Fibroblast of villous mesenchyme (primary cell): ENCODE data around the gene ZNF865. TPM values are rescaled to one million over a fixed set of nuclear protein-coding genes. Genes with fewer than 3 reads are reported as not detected.

Source experiments
- DNase-seq: peaks from one replicate; pipeline ENCODE4 v3.0.0-alpha.2; 2010; ENCODE audit warnings: low read depth
- H3K4me3 ChIP-seq: 2 replicates; pipeline ENCODE4 v1.5.1; 2011; ENCODE audit warnings: low read depth, mild to moderate bottlenecking, low read length
- CTCF ChIP-seq: IDR thresholded peaks from 2 replicates; pipeline ENCODE4 v1.5.1; 2012; ENCODE audit warnings: low read depth, mild to moderate bottlenecking, low read length; ENCODE audit not compliant: insufficient read depth
- total RNA-seq: library from RNA; depleted of rRNA; stranded (reverse); fragments of >200 nt; gene quantifications from 2 replicates; pipeline ENCODE4 v1.2.3, GENCODE V29; 2012

The ZNF865 gene
- total RNA-seq, 1 donor, result 1.3 TPM

- TF ChIP-seq CTCF, result peak; percentile 100
- DNase-seq, result peak; percentile 100
- peak overlapping the region; percentile 77 for H3K4me3 ChIP-seq
Measured at GRCh38 chr19:55653651-55654322, 48.3 kb downstream of the ZNF865 start.

DNA sequence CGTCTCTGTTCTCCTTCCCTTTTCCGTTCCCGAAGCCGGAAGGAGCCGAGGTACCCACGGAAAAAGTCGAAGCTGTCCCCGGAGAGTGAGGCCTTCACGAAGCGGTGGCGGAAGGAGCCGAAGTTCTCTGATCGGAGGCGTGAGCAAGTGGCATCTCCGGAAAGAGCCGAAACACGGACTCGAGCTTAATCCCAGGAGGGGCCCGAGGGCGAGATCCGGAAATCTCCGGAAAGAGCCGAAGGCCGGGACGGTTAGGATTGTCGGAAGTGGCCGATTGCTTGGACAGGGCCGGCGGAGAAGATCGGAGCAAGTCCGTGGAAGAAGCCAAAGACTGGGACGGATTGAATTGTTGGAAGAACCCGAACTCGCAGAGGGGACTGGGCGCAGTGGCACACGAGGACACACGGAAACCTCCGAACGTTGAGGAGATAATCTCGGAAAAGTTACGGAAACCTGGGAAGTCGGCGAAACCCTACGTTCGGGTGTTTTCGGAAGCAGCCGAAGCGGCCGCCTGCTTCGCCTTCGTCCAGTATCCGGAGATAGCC, 48.9 kb downstream of the ZNF865 start:
- H3K4me3 ChIP-seq, result peak overlapping the region; percentile 77
- no peak for TF ChIP-seq CTCF
- peak; percentile 100 for DNase-seq

DNA sequence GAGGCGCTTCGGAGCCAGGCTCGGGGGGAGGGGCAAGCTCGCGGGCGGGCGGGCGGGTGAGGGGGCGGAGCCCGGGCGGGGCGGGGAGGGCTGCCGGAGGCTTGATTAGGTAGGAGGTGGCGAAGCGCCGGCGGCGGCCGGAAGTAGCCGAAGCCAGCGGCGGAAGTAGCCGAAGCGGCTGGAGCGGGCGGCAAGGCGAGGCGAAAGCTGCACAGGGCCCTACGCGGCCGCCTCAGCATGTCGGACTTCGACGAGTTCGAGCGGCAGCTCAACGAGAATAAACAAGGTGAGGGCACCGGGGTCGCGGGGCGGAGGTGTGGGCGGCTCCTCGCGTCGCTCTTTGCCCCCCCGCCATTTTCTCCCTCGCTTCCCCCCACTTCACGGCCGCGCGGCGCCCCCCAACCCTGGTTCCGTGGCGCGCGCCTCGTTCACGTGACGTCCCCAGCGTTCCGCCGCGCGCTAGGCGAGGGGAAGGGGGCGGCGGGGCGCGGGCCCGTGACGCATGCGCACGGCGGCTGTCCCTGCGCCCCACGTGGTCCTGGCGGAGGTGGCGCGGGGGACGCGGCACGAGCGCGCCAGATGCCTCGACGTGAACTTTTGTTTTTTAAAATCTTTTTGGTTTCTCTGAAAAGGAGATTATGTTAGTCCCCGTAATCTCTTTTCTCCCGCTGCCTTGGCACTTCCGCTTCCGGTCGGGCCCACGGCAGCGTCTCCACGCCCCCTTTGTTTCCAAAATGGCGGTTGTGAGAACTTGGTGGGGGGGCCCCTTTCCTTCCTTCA, 49.6 kb downstream of the ZNF865 start, which contains the start of gene U2AF2:
TSS of gene U2AF2 (plus strand) at position 168 of the 780 bp plus-strand sequence. CDS start at position 238, 70 bp downstream.
- DNase-seq, result peak; percentile 94
- TF ChIP-seq CTCF, result no peak
- H3K4me3 ChIP-seq, result peak within 1 kb of the TSS; percentile 77

DNA sequence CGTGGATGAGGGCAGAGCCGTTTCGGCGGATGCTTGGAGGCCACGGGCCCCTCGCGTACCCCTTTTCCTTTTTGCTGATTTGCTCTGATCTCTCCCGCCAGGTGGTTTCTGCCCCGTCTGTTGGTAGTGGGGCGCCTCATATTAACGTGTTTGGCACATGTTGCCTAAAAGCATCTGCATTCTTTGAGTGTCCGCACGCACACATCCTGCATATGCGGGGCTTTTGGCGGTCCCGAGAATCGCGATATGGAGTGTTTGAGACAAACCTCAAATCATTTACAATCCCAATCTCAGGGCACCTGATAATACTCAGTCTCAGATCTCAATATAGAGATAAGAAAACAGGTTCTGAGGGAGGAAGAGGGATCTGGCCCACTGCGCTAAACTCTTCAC, 50.2 kb downstream of the ZNF865 start:
- H3K4me3 ChIP-seq, result peak overlapping the region; percentile 77
- DNase-seq, result no peak
- TF ChIP-seq CTCF, result no peak

- TF ChIP-seq CTCF, result no peak
- no peak for DNase-seq
- H3K4me3 ChIP-seq, result peak overlapping the region; percentile 77
Measured at GRCh38 chr19:55656552-55656951, 51.1 kb downstream of the ZNF865 start.

GRCh38 chr19:55656988-55657747, 51.7 kb downstream of the ZNF865 start:
- TF ChIP-seq CTCF, result no peak
- no peak for DNase-seq
- peak overlapping the region; percentile 77 for H3K4me3 ChIP-seq
